Common myeloid progenitor, CD34-positive (primary cell): Measurements from ENCODE around the gene ZNF785.
A peak's percentile ranks its signal among the peaks of the same experiment; 100 is the strongest.

Experiments
- CTCF ChIA-PET: fragments of 350-600 bp; sonication (Branson Sonifier 250); formaldehyde crosslinking; loops from one replicate; lab custom pipeline; 2021; ENCODE audit warnings: antibody characterized with exemption; lab: Charles Lee
- POLR2A ChIA-PET: fragments of 350-600 bp; sonication (Branson Sonifier 250); formaldehyde crosslinking; loops from one replicate; lab custom pipeline; 2021; ENCODE audit warnings: antibody characterized with exemption; lab: Charles Lee
- DNase-seq, 3 donors: peaks; one replicate each; pipeline versions ENCODE4 v3.0.0 to v3.0.0-alpha.2; 2013
- H3K27ac ChIP-seq, 2 experiments: 1 replicate in 1 of 2; 2 replicates in 1 of 2; pipeline ENCODE4 v1.7.0; 2013; ENCODE audit warnings: inconsistent platforms in 2 of 2, low read length in 2 of 2, mild to moderate bottlenecking in 2 of 2, low read depth in 1 of 2, moderate library complexity in 1 of 2; ENCODE audit not compliant: severe bottlenecking in 2 of 2, insufficient read depth in 1 of 2, poor library complexity in 1 of 2
- H3K27me3 ChIP-seq, 5 experiments: replicated peaks in 2 of 5; 1 replicate in 3 of 5; 2 replicates in 2 of 5; pipeline versions ENCODE4 v1.6.1 to v1.7.0; 2013; ENCODE audit warnings: low read length in 4 of 5, mild to moderate bottlenecking in 2 of 5, moderate library complexity in 2 of 5, inconsistent platforms in 1 of 5; ENCODE audit not compliant: insufficient read depth in 5 of 5, control insufficient read depth in 4 of 5
- H3K36me3 ChIP-seq, 4 experiments: 1 replicate in 2 of 4; 2 replicates in 2 of 4; pipeline versions ENCODE4 v1.6.1 to v1.7.0; 2013; ENCODE audit warnings: low read length in 3 of 4, control low read depth in 1 of 4, mild to moderate bottlenecking in 1 of 4; ENCODE audit not compliant: control insufficient read depth in 4 of 4, insufficient read depth in 4 of 4
- H3K4me1 ChIP-seq, 4 experiments: 1 replicate in 3 of 4; 2 replicates in 1 of 4; pipeline versions ENCODE4 v1.6.1 to v1.7.1; 2013; ENCODE audit warnings: low read length in 3 of 4, mild to moderate bottlenecking in 3 of 4, control low read depth in 1 of 4, inconsistent platforms in 1 of 4, moderate library complexity in 1 of 4; ENCODE audit not compliant: control insufficient read depth in 4 of 4, insufficient read depth in 4 of 4; ENCODE audit errors: control extremely low read depth in 1 of 4
- H3K4me3 ChIP-seq, 7 experiments: 1 replicate in 4 of 7; 2 replicates in 3 of 7; pipeline versions ENCODE4 v1.5.1 to v1.7.0; 2013; ENCODE audit warnings: mild to moderate bottlenecking in 7 of 7, low read length in 6 of 7, moderate library complexity in 6 of 7, inconsistent platforms in 2 of 7, low read depth in 2 of 7, control low read depth in 1 of 7; ENCODE audit not compliant: insufficient read depth in 4 of 7, control insufficient read depth in 1 of 7; ENCODE audit errors: extremely low read depth in 1 of 7
- H3K9me3 ChIP-seq, 5 experiments: 1 replicate in 4 of 5; 2 replicates in 1 of 5; pipeline versions ENCODE4 v1.6.1 to v1.7.1; 2013; ENCODE audit warnings: low read length in 4 of 5, mild to moderate bottlenecking in 2 of 5, inconsistent platforms in 1 of 5, low read depth in 1 of 5, moderate library complexity in 1 of 5; ENCODE audit not compliant: control insufficient read depth in 4 of 5, insufficient read depth in 2 of 5; ENCODE audit errors: control extremely low read depth in 1 of 5
- WGBS: methylation state at CpG from one replicate; pipeline ENCODE4 v1.1.5; 2013; ENCODE audit not compliant: insufficient coverage; 5-methylcytosine and 5-hydroxymethylcytosine counted together

ZNF785 gene

DNA sequence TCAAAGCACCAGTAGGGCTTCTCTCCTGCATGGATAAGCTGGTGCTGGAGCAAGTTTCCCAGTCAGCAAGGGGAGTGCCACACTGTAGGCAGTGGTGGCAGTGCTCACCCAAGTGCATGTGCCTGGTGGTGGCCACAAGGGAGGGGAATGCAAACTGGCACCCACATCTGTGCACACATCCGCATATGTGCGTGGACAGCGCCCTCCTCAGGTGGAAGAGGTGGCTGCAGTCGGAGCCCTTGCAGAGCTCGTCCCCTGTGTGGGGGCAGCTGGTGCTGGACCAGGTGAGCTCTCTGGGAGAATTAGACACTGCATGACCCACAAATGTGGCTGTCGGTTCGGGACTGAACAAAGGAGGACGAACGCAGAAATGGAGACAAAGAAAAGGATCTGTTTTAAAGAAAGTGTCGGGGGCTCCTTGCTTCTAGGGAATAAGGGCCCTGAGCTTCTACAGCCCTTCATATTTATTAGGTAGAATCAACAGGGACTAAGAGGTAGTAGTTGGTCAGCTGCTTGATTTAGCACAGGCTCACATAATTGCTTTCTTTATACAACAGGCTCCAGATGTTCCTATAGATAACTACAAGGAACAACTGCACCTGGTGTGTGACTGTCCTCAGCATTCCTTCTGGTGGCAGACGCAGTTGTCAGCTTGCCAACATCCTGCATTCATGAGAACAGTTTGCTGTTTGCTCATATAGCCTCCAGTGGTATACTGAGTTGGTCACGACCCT, 30.0 kb upstream of the ZNF785 start:
- Histone ChIP-seq H3K4me3 (no peak overlapping the region), H3K27me3 (no peaks in the 10 kb centered on the region), H3K27ac (no peak overlapping the region), H3K36me3 (no peaks in the 10 kb centered on the region), H3K9me3 (no peaks in the 10 kb centered on the region), H3K4me1 (peaks cover under 1 to 14% (median 7%) of the 10 kb centered on the region in 4 experiments)
- 69% methylated on average over 8 of the region's 12 CpGs for WGBS
- ChIA-PET POLR2A (no interaction called here), CTCF (interaction anchor here (0.8 to 14.5 kb wide), 17 partner anchors 9 to 250 kb away, joined by 3 to 144 read pairs (median 4); partner anchors contain the start of genes ZNF48, ZNF747 and ZNF764)
- peak; percentile 58 to 80 (median 77) for DNase-seq

- WGBS, result under 1% methylated on average over 51 of the region's 63 CpGs
- DNase-seq, result peak; percentile 96 to 97 (median 97)
- H3K36me3 ChIP-seq, result peaks cover 0 to 12% (median 7%) of the 10 kb centered on the region in 4 experiments
Measured at GRCh38 chr16:30609926-30610839, 24.7 kb upstream of the ZNF785 start, which contains the start of gene ZNF689. Gene ZNF689, minus strand, starts transcription at chr16:30610389. Its CDS starts 348 bp downstream, at chr16:30610041.

GRCh38 chr16:30609002-30609925, 23.8 kb upstream of the ZNF785 start:
- Histone ChIP-seq H3K27me3 (no peaks in the 10 kb centered on the region), H3K36me3 (peaks cover under 1 to 21% (median 16%) of the 10 kb centered on the region in 4 experiments), H3K4me1 (peaks cover 1 to 20% (median 11%) of the 10 kb centered on the region in 4 experiments), H3K9me3 (no peaks in the 10 kb centered on the region), H3K27ac (peak overlapping the region; percentile 97 to 98), H3K4me3 (peak overlapping the region; percentile 71 to 96 (median 87))
- CTCF ChIA-PET, result interaction anchor here (1.0 to 14.5 kb wide), 7 partner anchors 8 to 74 kb away, joined by 3 to 144 read pairs (median 5); no protein-coding TSS in a partner anchor
- WGBS, result 2% methylated on average over 26 of the region's 40 CpGs
- DNase-seq, result peak; percentile 25 to 64 (median 55)
- POLR2A ChIA-PET, result interaction anchor here (0.6 kb wide), 1 partner anchor 162 kb away, joined by 3 read pairs; no protein-coding TSS in a partner anchor

More at GRCh38 chr16:30609926-30610839, 24.7 kb upstream of the ZNF785 start, which contains the start of gene ZNF689:
- Histone ChIP-seq H3K4me3 (peak within 1 kb of the TSS; percentile 71 to 96 (median 87)), H3K4me1 (peaks cover 1 to 20% (median 11%) of the 10 kb centered on the region in 4 experiments), H3K27ac (peak within 1 kb of the TSS; percentile 97 to 98), H3K27me3 (no peaks in the 10 kb centered on the region), H3K9me3 (no peaks in the 10 kb centered on the region)
- ChIA-PET CTCF (interaction anchor here (0.7 to 14.5 kb wide), 8 partner anchors 9 to 46 kb away, joined by 3 to 144 read pairs (median 4); no protein-coding TSS in a partner anchor), POLR2A (interaction anchor here (0.7 to 1.0 kb wide), 3 partner anchors 15 to 113 kb away, joined by 3 to 4 read pairs (median 3); partner anchors contain the start of gene ZNF785)

DNA sequence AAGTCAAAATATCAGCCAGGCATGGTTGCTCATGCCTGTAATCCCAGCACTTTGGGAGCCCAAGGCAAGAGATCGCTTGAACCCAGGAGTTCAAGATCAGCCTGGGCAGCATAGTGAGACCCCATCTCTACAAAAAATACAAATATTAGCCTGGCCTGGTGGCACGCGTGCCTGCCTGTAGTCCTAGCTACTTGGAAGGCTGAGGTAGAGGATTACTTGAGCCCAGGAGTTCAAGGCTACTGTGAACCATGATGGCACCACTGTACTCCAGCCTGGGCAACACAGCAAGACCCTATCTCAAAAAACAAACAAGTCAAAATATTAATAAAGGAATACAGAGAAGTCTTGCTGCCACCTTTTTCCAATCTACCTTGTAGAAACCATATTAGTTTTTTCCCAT, 20.5 kb upstream of the ZNF785 start:
- peaks cover 2 to 36% (median 27%) of the 10 kb centered on the region in 4 experiments for H3K36me3 ChIP-seq
- DNase-seq, result no peak
- no peak overlapping the region for H3K27ac ChIP-seq
- peaks cover 1 to 17% (median 11%) of the 10 kb centered on the region in 4 experiments for H3K4me1 ChIP-seq
- ChIA-PET POLR2A (interaction anchor here (0.6 kb wide), 1 partner anchor 42 kb away, joined by 4 read pairs; no protein-coding TSS in a partner anchor), CTCF (interaction anchor here (0.8 to 1.4 kb wide), 6 partner anchors 9 to 44 kb away, joined by 3 to 6 read pairs (median 4); no protein-coding TSS in a partner anchor)
- H3K9me3 ChIP-seq, result no peaks in the 10 kb centered on the region
- no peaks in the 10 kb centered on the region for H3K27me3 ChIP-seq
- WGBS, result 100% methylated on average over 1 of the region's 3 CpGs
- H3K4me3 ChIP-seq, result no peak overlapping the region

- CTCF ChIA-PET, result interaction anchor here (0.7 to 8.0 kb wide), 5 partner anchors 10 to 240 kb away, joined by 3 to 78 read pairs (median 3); no protein-coding TSS in a partner anchor
- peaks cover 0 to 15% (median 10%) of the 10 kb centered on the region in 4 experiments for H3K4me1 ChIP-seq
Measured at GRCh38 chr16:30605158-30605557, 19.7 kb upstream of the ZNF785 start.

More at GRCh38 chr16:30605158-30605557, 19.7 kb upstream of the ZNF785 start:
- 94% methylated on average over 10 of the region's 15 CpGs for WGBS
- H3K27ac ChIP-seq, result no peak overlapping the region
- POLR2A ChIA-PET, result no interaction called here
- no peaks in the 10 kb centered on the region for H3K27me3 ChIP-seq
- DNase-seq, result no peak
- H3K36me3 ChIP-seq, result peaks cover 2 to 36% (median 27%) of the 10 kb centered on the region in 4 experiments
- H3K9me3 ChIP-seq, result no peaks in the 10 kb centered on the region
- H3K4me3 ChIP-seq, result no peak overlapping the region
